HepG2 (cell line): ENCODE data around the gene DLEC1. TPM values are rescaled to one million over a fixed set of nuclear protein-coding genes. Genes with fewer than 3 reads are reported as not detected.

ENCODE experiments used
- CREM ChIP-seq, 2 experiments: sonication (generic) in 1 of 2; formaldehyde crosslinking in 1 of 2; IDR thresholded peaks; 2 replicates each; pipeline versions ENCODE4 v1.4.0 to v1.6.1; 2016 to 2020; ENCODE audit warnings: antibody characterized with exemption in 1 of 2, mild to moderate bottlenecking in 1 of 2, missing genetic modification reagents in 1 of 2
- GATAD2A ChIP-seq: IDR thresholded peaks from 2 replicates; pipeline ENCODE4 v1.6.1; 2016
- HMGA1 ChIP-seq: sonication (generic); formaldehyde crosslinking; conservative IDR thresholded peaks from 2 replicates; pipeline ENCODE4 v1.4.0; 2020; ENCODE audit warnings: missing genetic modification reagents
- KLF6 ChIP-seq: IDR thresholded peaks from 2 replicates; pipeline ENCODE4 v1.8.0; 2016; ENCODE audit warnings: missing biosample characterization, missing genetic modification reagents
- NFAT5 ChIP-seq: sonication (generic); formaldehyde crosslinking; IDR thresholded peaks from 2 replicates; pipeline ENCODE4 v1.4.0; 2020; ENCODE audit warnings: missing genetic modification reagents
- NR2F6 ChIP-seq, 2 experiments: IDR thresholded peaks; 2 replicates each; pipeline ENCODE4 v1.6.1; 2016; ENCODE audit warnings: antibody characterized with exemption in 1 of 2, mild to moderate bottlenecking in 1 of 2
- SOX6 ChIP-seq, 2 experiments: fragments of 450-650 bp in 1 of 2; sonication (generic) in 1 of 2; formaldehyde crosslinking in 1 of 2; IDR thresholded peaks; 2 replicates each; pipeline versions ENCODE4 v1.4.0 to v1.6.1; 2017 to 2020; ENCODE audit warnings: antibody characterized with exemption in 1 of 2, mild to moderate bottlenecking in 1 of 2, missing genetic modification reagents in 1 of 2
- THAP7 ChIP-seq: sonication (generic); formaldehyde crosslinking; IDR thresholded peaks from 2 replicates; pipeline ENCODE4 v1.8.1; 2023; ENCODE audit warnings: mild to moderate bottlenecking, missing genetic modification reagents
- ZBTB39 ChIP-seq: sonication (generic); formaldehyde crosslinking; IDR thresholded peaks from 2 replicates; pipeline ENCODE4 v1.5.0; 2020; ENCODE audit warnings: missing genetic modification reagents
- ZNF280D ChIP-seq: sonication (generic); formaldehyde crosslinking; IDR thresholded peaks from 2 replicates; pipeline ENCODE4 v1.5.1; 2020; ENCODE audit warnings: mild to moderate bottlenecking, missing genetic modification reagents
- ZNF740 ChIP-seq: sonication (generic); formaldehyde crosslinking; IDR thresholded peaks from 2 replicates; pipeline ENCODE4 v1.4.0; 2020; ENCODE audit warnings: missing genetic modification reagents
- ZNF761 ChIP-seq: sonication (generic); formaldehyde crosslinking; conservative IDR thresholded peaks from 2 replicates; pipeline ENCODE4 v1.4.0; 2020; ENCODE audit warnings: mild to moderate bottlenecking, missing genetic modification reagents
- ZUFSP ChIP-seq: sonication (generic); formaldehyde crosslinking; IDR thresholded peaks from 2 replicates; pipeline ENCODE4 v1.9.0; 2021; ENCODE audit warnings: missing genetic modification reagents, mild to moderate bottlenecking, borderline replicate concordance
- polyA plus RNA-seq, 8 experiments: library from polyadenylated mRNA; depleted of rRNA in 3 of 8; stranded (reverse) in 7 of 8; unstranded in 1 of 8; fragments of >200 nt; fragmentation: Illumina TruSeq in 4 of 8; extraction: Trizol in 4 of 8; gene quantifications; 2 replicates each; pipeline versions ENCODE4 v1.2.1 to v1.2.3, GENCODE V29; 2011 to 2016; ENCODE audit warnings: low read depth in 4 of 8, missing spikeins in 1 of 8, mixed read lengths in 1 of 8; ENCODE audit not compliant: insufficient read depth in 1 of 8
- total RNA-seq, 5 experiments: library from RNA; depleted of rRNA; stranded (reverse); fragments of >200 nt; fragmentation: Illumina TruSeq; extraction: Trizol; gene quantifications; 2 replicates each; pipeline ENCODE4 v1.2.3, GENCODE V29; 2016; ENCODE audit warnings: low read depth in 1 of 5

Gene DLEC1
- total and polyA plus RNA-seq, 2 of the 13 experiments (the other 11 are each of a cell fraction or from before 2014, with no cell fraction given), result 0.09 TPM; not detected in 1

DNA sequence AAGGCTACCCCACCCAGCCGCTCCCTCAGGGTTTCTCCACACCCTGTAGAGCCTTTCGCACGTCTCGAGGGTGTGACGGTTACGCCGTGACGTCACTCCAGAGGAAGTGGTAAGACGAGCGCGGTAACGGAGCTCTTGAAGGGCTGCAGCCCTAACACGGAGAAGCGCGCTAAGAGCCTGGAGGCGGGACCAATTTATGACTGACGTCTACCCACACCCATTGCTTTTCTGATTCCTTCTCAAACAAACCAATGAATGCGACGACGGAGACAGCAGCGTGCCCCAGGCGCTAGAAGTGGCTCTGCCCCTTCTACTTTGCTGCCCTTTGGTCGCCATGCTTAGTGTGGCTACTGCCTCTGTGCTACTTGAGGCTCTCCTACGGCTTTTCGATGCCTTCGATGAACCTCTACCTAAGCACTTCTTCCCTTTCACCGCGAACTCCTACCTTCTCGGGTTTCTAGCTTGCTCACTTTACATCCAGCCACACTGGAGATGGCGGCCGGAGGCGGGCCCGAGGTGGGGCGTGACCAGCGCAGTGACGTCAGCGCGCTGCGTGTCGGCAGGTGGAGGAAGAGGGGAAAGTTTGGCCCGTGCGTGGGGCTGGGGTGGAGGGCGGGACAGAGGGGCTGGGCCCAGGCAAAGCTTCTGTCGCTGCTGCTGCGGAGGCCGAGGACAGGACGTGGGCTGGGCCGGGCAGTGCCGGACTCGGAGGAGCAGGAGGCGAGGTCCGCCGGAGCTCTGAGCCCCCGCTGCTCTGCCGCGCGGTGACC is 126.1 kb downstream of the DLEC1 start, which contains the start of gene OXSR1 (continued):
- TF ChIP-seq NFAT5, result 0 out of 2 replicates have a peak, but pooled peaks have one; percentile 32
- TF ChIP-seq ZBTB39 (CRISPR knock-in tag), result peak; percentile 42; the same call in 1 of the 2 replicates
- no peak for TF ChIP-seq SOX6 (IDR thresholded peaks at IDR 0.05)
- peak; percentile 50 for TF ChIP-seq SOX6 (CRISPR knock-in tag; IDR thresholded peaks at IDR 0.05)
- TF ChIP-seq NR2F6 (IDR thresholded peaks at IDR 0.05), result peak; percentile 30; the same call in 1 of the 2 replicates
- TF ChIP-seq NR2F6 (CRISPR knock-in tag; IDR thresholded peaks at IDR 0.05), result no peak
- TF ChIP-seq CREM (IDR thresholded peaks at IDR 0.05), result peak; percentile 99
- TF ChIP-seq CREM (CRISPR knock-in tag; IDR thresholded peaks at IDR 0.05), result peak; percentile 79
- peak; percentile 12 for TF ChIP-seq ZNF740 (CRISPR knock-in tag)
- TF ChIP-seq GATAD2A (CRISPR knock-in tag), result peak; percentile 78
- peak; percentile 41; the same call in 1 of the 2 replicates for TF ChIP-seq ZNF761 (CRISPR knock-in tag)
- TF ChIP-seq THAP7, result peak; percentile 100
- TF ChIP-seq ZNF280D (CRISPR knock-in tag), result peak; percentile 84
- peak; percentile 86; the same call in 1 of the 2 replicates for TF ChIP-seq KLF6
- TF ChIP-seq HMGA1 (CRISPR knock-in tag), result no peak
- no peak for TF ChIP-seq ZUFSP
